K562 (cell line): ENCODE measurements around the gene PEX10. TPM values are rescaled to one million over a fixed set of nuclear protein-coding genes. Genes with fewer than 3 reads are reported as not detected.

Experiments
- CREM ChIP-seq: IDR thresholded peaks from 2 replicates; pipeline ENCODE4 v1.6.1; 2014; ENCODE audit warnings: antibody characterized with exemption, low read depth
- HSF4 ChIP-seq: fragments of 250-450 bp; sonication (Bioruptor Pico); IDR thresholded peaks from 2 replicates; pipeline ENCODE4 v2.1.2; 2022; ENCODE audit warnings: mild to moderate bottlenecking, moderate library complexity, borderline replicate concordance
- JUNB ChIP-seq: fragments of 450-650 bp; formaldehyde crosslinking; conservative IDR thresholded peaks from 2 replicates; pipeline ENCODE4 v1.4.0; 2020; ENCODE audit warnings: mild to moderate bottlenecking
- KLF16 ChIP-seq: IDR thresholded peaks from 2 replicates; pipeline ENCODE4 v1.6.1; 2016; ENCODE audit warnings: antibody characterized with exemption
- MTA3 ChIP-seq: fragments of 450-650 bp; formaldehyde crosslinking; IDR thresholded peaks from 2 replicates; pipeline ENCODE4 v1.6.1; 2017; ENCODE audit warnings: mild to moderate bottlenecking, borderline replicate concordance
- MTF1 ChIP-seq: fragments of 250-450 bp; sonication (Bioruptor Pico); IDR thresholded peaks from 2 replicates; pipeline ENCODE4 v1.9.0; 2021; ENCODE audit warnings: moderate library complexity, mild to moderate bottlenecking, inconsistent platforms, borderline replicate concordance
- MYC ChIP-seq, 2 experiments: fragments of 250-450 bp in 1 of 2; sonication (Bioruptor Pico) in 1 of 2; IDR thresholded peaks; 2 replicates each; pipeline versions ENCODE4 v1.5.1 to v1.6.1; 2012 to 2021; ENCODE audit warnings: low read depth in 2 of 2, borderline replicate concordance in 1 of 2, improper control_type of control experiment in 1 of 2, low read length in 1 of 2, mild to moderate bottlenecking in 1 of 2, moderate library complexity in 1 of 2
- PHF21A ChIP-seq: fragments of 450-650 bp; IDR thresholded peaks from 2 replicates; pipeline ENCODE4 v1.6.1; 2017; ENCODE audit warnings: low read depth, borderline replicate concordance
- RBM39 ChIP-seq: fragments of 200-400 bp; formaldehyde crosslinking; optimal IDR thresholded peaks from 2 replicates; pipeline ENCODE3; 2018; ENCODE audit warnings: low read depth, low read length
- SREBF1 ChIP-seq: fragments of 150-350 bp; IDR thresholded peaks from 2 replicates; pipeline ENCODE4 v1.6.1; 2014; ENCODE audit warnings: antibody characterized with exemption, low read depth, low read length, borderline replicate concordance
- TBL1XR1 ChIP-seq, 2 experiments: IDR thresholded peaks; 2 replicates each; pipeline ENCODE4 v1.6.1; 2012; ENCODE audit warnings: improper control_type of control experiment in 2 of 2, low read length in 2 of 2, mild to moderate bottlenecking in 1 of 2
- TGIF2 ChIP-seq: sonication (generic); formaldehyde crosslinking; IDR thresholded peaks from 2 replicates; pipeline ENCODE4 v1.8.1; 2022; ENCODE audit warnings: mild to moderate bottlenecking, missing genetic modification reagents, moderate library complexity
- ZC3H4 ChIP-seq: sonication (generic); formaldehyde crosslinking; IDR thresholded peaks from 2 replicates; pipeline ENCODE4 v1.9.0; 2021; ENCODE audit warnings: missing genetic modification reagents, borderline replicate concordance
- ZFP36 ChIP-seq: fragments of 150-350 bp; IDR thresholded peaks from 2 replicates; pipeline ENCODE4 v1.6.1; 2018; ENCODE audit warnings: low read length, low read depth; ENCODE audit not compliant: partially characterized antibody
- ZNF707 ChIP-seq: fragments of 250-450 bp; sonication (Bioruptor Pico); conservative IDR thresholded peaks from 2 replicates; pipeline ENCODE4 v1.8.0; 2022; ENCODE audit warnings: inconsistent platforms, mild to moderate bottlenecking, moderate library complexity
- polyA plus RNA-seq, 8 experiments: library from polyadenylated mRNA; depleted of rRNA in 4 of 8; stranded (reverse) in 5 of 8; unstranded in 3 of 8; fragments of >200 nt; fragmentation: Nextera tagmentation in 2 of 8; fragmentation: Illumina TruSeq in 1 of 8; extraction: Ambion mirVana in 2 of 8; extraction: Trizol in 1 of 8; gene quantifications; 2 replicates each; pipeline versions ENCODE4 v1.2.1 to v1.2.3, GENCODE V29; 2011 to 2014; ENCODE audit warnings: inconsistent platforms in 1 of 8, missing spikeins in 1 of 8
- total RNA-seq, 7 experiments: library from RNA; depleted of rRNA in 6 of 7; stranded (reverse); fragments of >200 nt in 6 of 7; fragmentation: Illumina TruSeq in 2 of 7; extraction: Trizol in 2 of 7; gene quantifications; 2 replicates each; pipeline versions ENCODE4 v1.2.1 to v1.2.3, GENCODE V29; 2011 to 2021; ENCODE audit warnings: low replicate concordance in 1 of 7
- TF ChIP-seq, protein P1 (sequence below): sonication (generic); formaldehyde crosslinking; IDR thresholded peaks from 2 replicates; pipeline ENCODE4 v1.8.0; 2022; ENCODE audit warnings: mild to moderate bottlenecking, missing genetic modification reagents
- TF ChIP-seq, protein P2 (sequence below): fragments of 150-350 bp; conservative IDR thresholded peaks from 2 replicates; pipeline ENCODE4 v1.6.1; 2014; ENCODE audit warnings: low read length

The PEX10 gene
- total and polyA plus RNA-seq, 9 of the 15 experiments (the other 6 are each of a cell fraction or from before 2014, with no cell fraction given): 0.03 to 26.2 (median 8.7) TPM

DNA sequence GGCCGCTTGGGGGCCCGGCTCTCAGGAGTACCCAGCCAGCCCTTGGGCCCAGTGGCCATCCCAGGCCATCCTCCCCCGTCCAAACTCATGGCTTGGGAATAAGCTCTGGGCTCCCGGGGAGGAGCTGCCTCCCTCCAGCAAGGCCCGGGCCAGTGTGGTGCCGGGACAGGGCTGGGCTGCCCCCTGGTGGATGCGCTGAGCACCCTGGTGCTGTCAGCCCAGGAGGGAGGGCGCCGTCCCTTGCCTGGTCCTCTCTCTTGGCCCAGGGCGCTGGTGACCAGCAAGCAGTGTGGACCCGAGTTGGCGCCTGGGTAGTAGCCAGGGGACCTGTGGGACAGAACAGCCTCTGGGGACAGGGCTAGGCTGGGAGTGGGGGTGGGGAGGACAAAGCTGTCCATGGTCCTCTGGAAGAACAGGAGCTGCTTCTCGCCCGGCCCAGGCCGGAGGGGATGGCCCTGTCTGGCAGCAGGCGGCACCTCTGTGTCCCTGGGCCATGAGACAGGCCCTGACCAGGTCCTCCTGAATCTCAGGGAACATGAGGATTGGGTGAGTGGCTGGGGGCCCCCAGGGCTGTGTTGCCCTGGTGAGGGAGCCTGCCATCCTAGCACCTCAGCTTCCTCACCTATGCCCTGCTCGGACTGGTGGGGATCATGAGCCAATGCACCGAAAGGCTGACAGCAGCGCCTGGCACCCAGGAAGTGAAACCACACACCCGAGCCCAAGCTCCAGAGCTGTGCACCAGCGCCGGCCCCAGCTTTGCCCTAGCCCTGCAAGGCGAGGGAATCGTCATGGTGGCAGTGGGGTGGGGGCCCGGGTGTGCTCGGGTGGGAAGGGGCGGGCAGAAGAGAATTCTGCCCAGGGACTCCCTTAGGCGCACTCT, 30.4 kb downstream of the PEX10 start (continued):
- no peak for TF ChIP-seq TGIF2
- TF ChIP-seq ZC3H4 (CRISPR knock-in tag): 0 out of 2 replicates have a peak, but pooled peaks have one; percentile 36
- TF ChIP-seq MYC (IDR thresholded peaks at IDR 0.05; ENCODE audit: low read depth, low read length): peak; percentile 55
- no peak for TF ChIP-seq MYC (CRISPR knock-in tag; IDR thresholded peaks at IDR 0.05; ENCODE audit: borderline replicate concordance, low read depth)
- no peak for TF ChIP-seq TBL1XR1 (IDR thresholded peaks at IDR 0.05; ENCODE audit: low read length in 2 of 2)
- TF ChIP-seq CREM: peak; percentile 40; the same call in 1 of the 2 replicates
- peak; percentile 38; the same call in 1 of the 2 replicates for TF ChIP-seq MTA3
- TF ChIP-seq SREBF1: 0 out of 2 replicates have a peak, but pooled peaks have one; percentile 43
- no peak for TF ChIP-seq MTF1 (CRISPR knock-in tag)
- TF ChIP-seq, protein P1, sequence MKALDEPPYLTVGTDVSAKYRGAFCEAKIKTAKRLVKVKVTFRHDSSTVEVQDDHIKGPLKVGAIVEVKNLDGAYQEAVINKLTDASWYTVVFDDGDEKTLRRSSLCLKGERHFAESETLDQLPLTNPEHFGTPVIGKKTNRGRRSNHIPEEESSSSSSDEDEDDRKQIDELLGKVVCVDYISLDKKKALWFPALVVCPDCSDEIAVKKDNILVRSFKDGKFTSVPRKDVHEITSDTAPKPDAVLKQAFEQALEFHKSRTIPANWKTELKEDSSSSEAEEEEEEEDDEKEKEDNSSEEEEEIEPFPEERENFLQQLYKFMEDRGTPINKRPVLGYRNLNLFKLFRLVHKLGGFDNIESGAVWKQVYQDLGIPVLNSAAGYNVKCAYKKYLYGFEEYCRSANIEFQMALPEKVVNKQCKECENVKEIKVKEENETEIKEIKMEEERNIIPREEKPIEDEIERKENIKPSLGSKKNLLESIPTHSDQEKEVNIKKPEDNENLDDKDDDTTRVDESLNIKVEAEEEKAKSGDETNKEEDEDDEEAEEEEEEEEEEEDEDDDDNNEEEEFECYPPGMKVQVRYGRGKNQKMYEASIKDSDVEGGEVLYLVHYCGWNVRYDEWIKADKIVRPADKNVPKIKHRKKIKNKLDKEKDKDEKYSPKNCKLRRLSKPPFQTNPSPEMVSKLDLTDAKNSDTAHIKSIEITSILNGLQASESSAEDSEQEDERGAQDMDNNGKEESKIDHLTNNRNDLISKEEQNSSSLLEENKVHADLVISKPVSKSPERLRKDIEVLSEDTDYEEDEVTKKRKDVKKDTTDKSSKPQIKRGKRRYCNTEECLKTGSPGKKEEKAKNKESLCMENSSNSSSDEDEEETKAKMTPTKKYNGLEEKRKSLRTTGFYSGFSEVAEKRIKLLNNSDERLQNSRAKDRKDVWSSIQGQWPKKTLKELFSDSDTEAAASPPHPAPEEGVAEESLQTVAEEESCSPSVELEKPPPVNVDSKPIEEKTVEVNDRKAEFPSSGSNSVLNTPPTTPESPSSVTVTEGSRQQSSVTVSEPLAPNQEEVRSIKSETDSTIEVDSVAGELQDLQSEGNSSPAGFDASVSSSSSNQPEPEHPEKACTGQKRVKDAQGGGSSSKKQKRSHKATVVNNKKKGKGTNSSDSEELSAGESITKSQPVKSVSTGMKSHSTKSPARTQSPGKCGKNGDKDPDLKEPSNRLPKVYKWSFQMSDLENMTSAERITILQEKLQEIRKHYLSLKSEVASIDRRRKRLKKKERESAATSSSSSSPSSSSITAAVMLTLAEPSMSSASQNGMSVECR (CRISPR knock-in tag): peak; percentile 50; the same call in 1 of the 2 replicates
- TF ChIP-seq JUNB (CRISPR knock-in tag): no peak
- peak; percentile 55; the same call in 1 of the 2 replicates for TF ChIP-seq KLF16
- TF ChIP-seq HSF4 (CRISPR knock-in tag): no peak
- TF ChIP-seq ZFP36: peak; percentile 25
- TF ChIP-seq, protein P2, sequence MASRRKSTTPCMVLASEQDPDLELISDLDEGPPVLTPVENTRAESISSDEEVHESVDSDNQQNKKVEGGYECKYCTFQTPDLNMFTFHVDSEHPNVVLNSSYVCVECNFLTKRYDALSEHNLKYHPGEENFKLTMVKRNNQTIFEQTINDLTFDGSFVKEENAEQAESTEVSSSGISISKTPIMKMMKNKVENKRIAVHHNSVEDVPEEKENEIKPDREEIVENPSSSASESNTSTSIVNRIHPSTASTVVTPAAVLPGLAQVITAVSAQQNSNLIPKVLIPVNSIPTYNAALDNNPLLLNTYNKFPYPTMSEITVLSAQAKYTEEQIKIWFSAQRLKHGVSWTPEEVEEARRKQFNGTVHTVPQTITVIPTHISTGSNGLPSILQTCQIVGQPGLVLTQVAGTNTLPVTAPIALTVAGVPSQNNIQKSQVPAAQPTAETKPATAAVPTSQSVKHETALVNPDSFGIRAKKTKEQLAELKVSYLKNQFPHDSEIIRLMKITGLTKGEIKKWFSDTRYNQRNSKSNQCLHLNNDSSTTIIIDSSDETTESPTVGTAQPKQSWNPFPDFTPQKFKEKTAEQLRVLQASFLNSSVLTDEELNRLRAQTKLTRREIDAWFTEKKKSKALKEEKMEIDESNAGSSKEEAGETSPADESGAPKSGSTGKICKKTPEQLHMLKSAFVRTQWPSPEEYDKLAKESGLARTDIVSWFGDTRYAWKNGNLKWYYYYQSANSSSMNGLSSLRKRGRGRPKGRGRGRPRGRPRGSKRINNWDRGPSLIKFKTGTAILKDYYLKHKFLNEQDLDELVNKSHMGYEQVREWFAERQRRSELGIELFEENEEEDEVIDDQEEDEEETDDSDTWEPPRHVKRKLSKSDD: no peak
- TF ChIP-seq PHF21A: peak; percentile 78
- no peak for TF ChIP-seq ZNF707 (CRISPR knock-in tag)
- TF ChIP-seq RBM39: no peak
